ENCODE results near the gene CD3D.

The CD3D gene

DNA sequence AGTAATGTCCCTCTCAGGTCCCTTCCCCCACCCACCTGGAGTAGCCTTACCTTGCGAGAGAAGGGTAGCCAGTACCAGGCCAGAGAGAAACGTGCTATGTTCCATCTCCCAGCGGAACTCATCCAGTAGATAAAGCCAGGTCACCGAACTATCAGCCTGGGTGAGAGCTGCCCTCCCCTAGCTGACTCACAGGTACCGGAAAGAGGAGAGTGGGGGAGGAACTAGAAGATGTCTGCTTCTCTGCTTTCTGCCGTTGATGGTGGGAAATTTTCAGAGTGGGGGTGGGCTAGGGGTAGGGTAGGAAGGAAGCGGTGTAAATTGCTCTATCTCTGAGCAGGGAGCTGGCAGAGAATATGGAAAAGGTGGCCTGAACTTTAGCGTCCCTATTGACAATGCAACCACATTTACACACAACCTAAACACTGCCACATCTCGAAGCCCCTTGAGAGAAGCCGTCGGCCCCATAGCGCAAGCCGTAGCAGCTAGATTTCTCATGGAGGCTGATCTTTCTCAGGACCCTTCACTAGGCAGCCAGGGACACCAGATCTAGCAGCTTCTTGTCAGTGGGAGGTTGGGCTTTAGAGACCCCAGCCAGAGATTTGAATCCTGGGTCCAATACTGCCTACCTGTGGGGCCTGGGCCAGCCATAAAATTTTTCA is at the start of gene CD3D:
TSS of gene CD3D (minus strand) at position 203 of the 659 bp plus-strand sequence. CDS start at position 105, 98 bp downstream.
- no peak for DNase-seq (ENCODE audit: low spot score)

GRCh38 chr11:118383657-118384056 is 41.2 kb upstream of the CD3D start:
- DNase-seq (ENCODE audit: low spot score) = no peak

GRCh38 chr11:118382954-118383353 is 40.4 kb upstream of the CD3D start:
- no peak for DNase-seq (ENCODE audit: low spot score)

DNA sequence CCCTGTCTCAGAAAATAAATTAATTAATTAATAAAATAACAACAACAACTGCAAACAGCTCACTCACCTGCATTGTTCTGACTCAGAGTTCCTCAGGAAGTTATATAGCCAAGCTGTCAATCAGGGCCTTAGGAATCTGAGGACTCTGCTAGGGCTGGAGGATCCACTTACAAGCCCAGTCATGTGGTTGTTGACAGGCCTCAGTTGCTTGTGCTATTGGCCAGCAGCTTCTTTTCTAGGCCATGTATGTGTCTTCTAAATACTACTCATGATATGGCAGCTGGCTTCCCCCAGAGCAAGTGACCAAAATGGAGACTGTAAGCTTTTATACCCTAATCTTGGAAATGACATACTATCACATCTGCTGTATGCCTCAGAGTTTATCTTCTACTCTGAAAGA is 38.1 kb upstream of the CD3D start:
- DNase-seq (ENCODE audit: low spot score) = no peak

- peak; percentile 89 for DNase-seq (ENCODE audit: low spot score)
Measured at GRCh38 chr11:118379497-118379896, 37.0 kb upstream of the CD3D start.

DNA sequence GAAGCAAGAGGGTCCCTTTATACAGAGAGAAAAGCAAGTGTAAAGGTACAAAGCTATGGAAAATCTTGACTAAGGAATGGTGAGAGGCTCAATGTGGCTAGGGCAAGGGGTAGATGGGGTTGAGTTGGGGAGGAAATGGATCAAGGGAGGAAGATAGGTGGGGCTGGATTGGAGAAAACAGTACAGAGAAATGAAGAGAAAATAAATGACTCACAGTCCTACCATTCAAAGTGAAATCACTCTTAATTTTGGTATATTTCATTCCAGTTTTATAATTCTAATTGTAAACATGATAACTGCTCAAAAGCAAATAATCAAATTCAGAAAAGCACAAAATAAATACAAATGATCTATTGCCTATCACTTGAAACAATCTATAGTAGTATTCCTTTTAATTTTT is 33.5 kb upstream of the CD3D start:
- no peak for DNase-seq (ENCODE audit: low spot score)

DNA sequence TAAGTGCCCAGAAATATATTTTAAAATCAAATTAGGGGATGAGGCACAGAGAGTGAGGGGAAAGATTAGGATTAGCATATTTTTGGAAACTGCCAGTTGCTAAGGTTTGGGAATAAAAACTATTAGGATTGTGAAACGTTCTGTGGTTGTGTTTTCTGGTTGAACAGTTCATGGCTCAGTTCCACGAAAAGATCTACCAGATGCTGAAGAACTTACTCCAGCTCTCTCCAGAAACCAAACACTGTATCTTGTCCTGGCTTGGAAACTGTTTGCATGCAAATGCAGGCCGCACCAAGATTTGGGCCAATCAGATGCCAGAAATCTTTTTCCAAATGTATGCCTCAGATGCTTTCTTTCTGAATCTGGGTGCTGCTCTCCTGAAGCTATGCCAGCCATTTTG is 32.2 kb upstream of the CD3D start:
- no peak for DNase-seq (ENCODE audit: low spot score)

DNA sequence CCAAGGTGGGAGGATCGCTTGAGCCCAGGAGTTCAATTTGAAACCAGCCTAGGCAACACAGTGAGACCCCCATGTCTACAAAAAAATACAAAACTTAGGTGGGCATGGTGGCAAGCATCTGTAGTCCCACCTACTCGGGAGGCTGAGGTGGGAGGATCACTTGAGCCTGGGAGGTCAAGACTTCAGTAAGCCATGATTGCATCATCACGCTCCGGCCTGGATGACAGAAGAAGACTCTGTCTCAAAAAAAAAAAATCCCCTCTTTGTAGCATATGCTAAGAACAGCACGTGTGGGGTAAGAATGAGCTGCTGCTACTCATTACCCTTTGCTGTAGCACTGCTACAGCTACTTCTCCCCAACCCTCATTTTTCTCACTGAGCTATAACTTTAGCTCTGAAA is 31.4 kb upstream of the CD3D start:
- DNase-seq (ENCODE audit: low spot score) = no peak

GRCh38 chr11:118373263-118373662 is 30.8 kb upstream of the CD3D start:
- DNase-seq (ENCODE audit: low spot score) = no peak

DNA sequence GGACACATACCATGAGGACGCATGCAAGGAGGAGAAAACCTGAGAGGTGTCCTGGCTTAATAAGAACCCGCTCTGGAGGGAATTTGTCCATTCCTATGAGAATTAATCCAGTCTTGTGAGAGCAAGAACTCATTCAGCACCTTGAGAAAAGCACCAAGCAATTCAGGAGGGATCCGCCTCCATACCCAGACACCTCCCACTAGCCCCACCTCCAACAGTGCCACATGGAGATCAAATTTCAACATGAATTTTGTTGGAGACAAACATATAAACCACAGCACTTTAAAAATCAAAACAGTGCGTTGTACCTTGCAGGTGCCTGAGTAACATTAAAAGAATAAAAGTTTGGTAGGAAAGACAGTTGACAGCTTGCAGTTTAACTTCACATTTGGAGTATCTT is 28.3 kb upstream of the CD3D start:
- no peak for DNase-seq (ENCODE audit: low spot score)

DNA sequence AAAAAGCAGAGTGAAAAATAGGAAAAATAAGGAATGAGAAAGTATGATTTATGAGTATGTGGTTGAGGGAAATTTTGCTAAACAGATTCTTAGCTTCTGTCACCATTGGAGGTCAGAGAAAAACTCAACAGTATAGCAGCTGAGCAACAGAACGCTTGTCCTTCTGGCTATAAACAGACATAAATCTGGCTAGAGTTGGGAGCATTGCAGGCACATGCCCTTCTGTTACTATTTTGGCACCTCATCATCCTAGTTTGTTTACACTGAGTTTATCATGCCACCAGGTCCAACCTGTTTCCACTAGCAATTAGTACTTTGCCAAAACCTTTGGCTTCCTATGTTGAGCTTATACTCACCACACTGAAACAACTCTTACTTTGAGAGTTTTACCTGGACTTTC is 23.8 kb upstream of the CD3D start:
- peak; percentile 95 for DNase-seq (ENCODE audit: low spot score)

DNA sequence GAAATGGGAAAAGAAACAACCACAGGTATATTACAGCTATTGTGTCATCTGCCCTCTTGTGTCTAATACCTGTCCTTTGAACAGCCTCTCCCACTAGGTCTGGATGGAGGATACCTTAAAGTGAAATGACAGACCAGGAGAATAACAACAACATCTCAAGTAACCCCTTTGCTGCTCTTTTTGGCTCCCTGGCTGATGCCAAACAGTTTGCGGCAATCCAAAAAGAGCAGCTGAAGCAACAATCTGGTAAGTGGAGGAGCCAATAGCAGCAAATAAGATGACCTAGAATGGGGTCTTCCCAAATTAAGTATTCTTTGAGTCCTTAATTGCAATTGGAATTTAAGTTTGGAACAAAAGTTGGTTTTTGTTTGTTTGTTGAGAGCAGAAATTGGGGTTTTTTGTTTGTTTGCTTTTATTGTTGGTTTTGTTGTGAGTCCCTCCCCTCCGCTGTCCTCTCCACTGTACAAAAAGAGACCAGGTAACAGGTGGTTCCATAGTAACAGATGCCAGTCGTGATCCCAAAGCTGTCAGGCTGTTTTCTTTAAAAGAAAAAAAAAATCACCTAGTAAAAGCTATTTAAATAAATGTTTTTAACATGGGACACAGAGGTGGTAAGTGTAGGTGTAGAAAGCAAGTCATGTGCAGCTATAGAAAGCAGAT is 22.6 kb upstream of the CD3D start:
- DNase-seq (ENCODE audit: low spot score) = peak; percentile 85

- peak; percentile 94 for DNase-seq (ENCODE audit: low spot score)
Measured at GRCh38 chr11:118359295-118359958, 16.9 kb upstream of the CD3D start, which contains the start of gene UBE4A. Gene UBE4A (plus strand): TSS chr11:118359600. CDS start chr11:118365081, 5,481 bp downstream.

- no peak for DNase-seq (ENCODE audit: low spot score)
Measured at GRCh38 chr11:118358071-118358470, 15.6 kb upstream of the CD3D start.

GRCh38 chr11:118353084-118353710 is 10.7 kb upstream of the CD3D start:
- peak; percentile 41 for DNase-seq (ENCODE audit: low spot score)

DNA sequence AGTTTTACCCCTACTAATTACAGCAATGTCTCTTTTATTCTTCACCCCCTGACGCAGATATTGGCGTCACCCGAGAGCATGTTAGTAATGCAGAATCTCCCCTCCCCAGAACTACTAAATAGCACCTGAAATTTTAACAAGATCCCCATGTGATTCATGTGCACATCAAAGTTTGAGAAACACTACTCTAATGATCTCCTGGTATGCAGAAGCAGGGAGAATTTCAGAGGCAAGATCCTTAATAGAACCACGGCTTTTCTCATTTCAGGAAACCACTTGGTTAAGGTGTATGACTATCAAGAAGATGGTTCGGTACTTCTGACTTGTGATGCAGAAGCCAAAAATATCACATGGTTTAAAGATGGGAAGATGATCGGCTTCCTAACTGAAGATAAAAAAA is 7.0 kb upstream of the CD3D start:
- no peak for DNase-seq (ENCODE audit: low spot score)

- DNase-seq (ENCODE audit: low spot score) = no peak
Measured at GRCh38 chr11:118343981-118344515, 1.5 kb upstream of the CD3D start, which contains the start of gene CD3G. Gene CD3G (plus strand): TSS chr11:118344344. CDS start chr11:118344424, 80 bp downstream.

- DNase-seq (ENCODE audit: low spot score) = no peak
Measured at GRCh38 chr11:118343248-118343647, 743 bp upstream of the CD3D start.

GRCh38 chr11:118341815-118342489 is 553 bp downstream of the CD3D start:
- no peak for DNase-seq (ENCODE audit: low spot score)

GRCh38 chr11:118341261-118341660 is 1.2 kb downstream of the CD3D start:
- DNase-seq (ENCODE audit: low spot score) = no peak

DNA sequence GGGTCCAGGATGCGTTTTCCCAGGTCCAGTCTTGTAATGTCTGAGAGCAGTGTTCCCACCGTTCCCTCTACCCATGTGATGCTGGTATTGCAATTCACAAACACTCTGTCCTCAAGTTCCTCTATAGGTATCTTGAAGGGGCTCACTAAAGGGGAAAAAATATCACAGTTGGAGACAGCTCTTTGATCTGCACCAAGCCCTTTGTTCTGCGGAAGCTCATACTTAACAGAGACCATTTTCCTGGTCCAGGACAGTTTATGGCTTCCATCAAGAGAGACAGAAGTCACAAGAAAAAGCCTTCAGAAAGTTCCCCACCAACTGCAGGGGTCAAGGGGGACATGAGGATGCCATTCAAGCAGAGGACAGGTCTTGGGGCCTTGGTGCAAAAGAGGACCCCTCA is 2.1 kb downstream of the CD3D start:
- DNase-seq (ENCODE audit: low spot score) = no peak
